SK-N-SH treated with all-trans-retinoic acid at 6 μM for 48 hours (cell line): ENCODE measurements around the gene SLC24A1.

ENCODE experiments used
- ARNTL ChIP-seq: fragments of 450-650 bp; formaldehyde crosslinking; IDR thresholded peaks from 2 replicates; pipeline ENCODE4 v1.5.0; 2020; ENCODE audit warnings: low read depth, mild to moderate bottlenecking, moderate library complexity, borderline replicate concordance
- BACH2 ChIP-seq: fragments of 250-450 bp; sonication (Bioruptor Pico); IDR thresholded peaks from 2 replicates; pipeline ENCODE4 v1.9.0; 2021; ENCODE audit warnings: mild to moderate bottlenecking, borderline replicate concordance
- SNAI2 ChIP-seq: fragments of 250-450 bp; sonication (Bioruptor Pico); IDR thresholded peaks from 2 replicates; pipeline ENCODE4 v1.5.0; 2020; ENCODE audit warnings: mild to moderate bottlenecking, moderate library complexity
- ZFP30 ChIP-seq: fragments of 450-650 bp; formaldehyde crosslinking; IDR thresholded peaks from 2 replicates; pipeline ENCODE4 v1.5.0; 2022; ENCODE audit warnings: mild to moderate bottlenecking, moderate library complexity
- TF ChIP-seq, protein P1 (sequence below): fragments of 250-450 bp; sonication (Bioruptor Pico); IDR thresholded peaks from 2 replicates; pipeline ENCODE4 v1.8.0; 2020; ENCODE audit warnings: mild to moderate bottlenecking, moderate library complexity, borderline replicate concordance
- TF ChIP-seq, protein P2 (sequence below): fragments of 250-450 bp; sonication (Bioruptor Pico); IDR thresholded peaks from 2 replicates; pipeline ENCODE4 v1.5.1; 2020; ENCODE audit warnings: low read depth, mild to moderate bottlenecking, moderate library complexity

DNA sequence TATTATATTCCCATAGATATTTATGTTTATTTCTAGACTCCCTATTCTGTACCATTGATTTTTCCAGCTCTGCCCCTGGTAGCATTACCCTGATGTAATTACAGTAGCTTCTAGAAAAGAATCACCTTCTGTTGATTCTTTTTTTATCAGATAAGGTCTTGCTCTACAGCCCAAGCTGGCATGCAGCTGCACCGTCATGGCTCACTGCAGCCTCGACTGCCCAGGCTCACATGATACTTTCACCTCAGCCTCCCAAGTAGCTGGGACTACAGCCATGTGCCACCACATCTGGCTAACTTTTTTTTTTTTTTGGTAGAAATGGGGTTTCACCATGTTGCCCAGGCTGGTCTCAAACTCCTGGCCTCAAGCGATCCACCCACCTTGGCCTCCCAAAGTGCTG lies 41.8 kb downstream of the SLC24A1 start:
- TF ChIP-seq, protein P1, sequence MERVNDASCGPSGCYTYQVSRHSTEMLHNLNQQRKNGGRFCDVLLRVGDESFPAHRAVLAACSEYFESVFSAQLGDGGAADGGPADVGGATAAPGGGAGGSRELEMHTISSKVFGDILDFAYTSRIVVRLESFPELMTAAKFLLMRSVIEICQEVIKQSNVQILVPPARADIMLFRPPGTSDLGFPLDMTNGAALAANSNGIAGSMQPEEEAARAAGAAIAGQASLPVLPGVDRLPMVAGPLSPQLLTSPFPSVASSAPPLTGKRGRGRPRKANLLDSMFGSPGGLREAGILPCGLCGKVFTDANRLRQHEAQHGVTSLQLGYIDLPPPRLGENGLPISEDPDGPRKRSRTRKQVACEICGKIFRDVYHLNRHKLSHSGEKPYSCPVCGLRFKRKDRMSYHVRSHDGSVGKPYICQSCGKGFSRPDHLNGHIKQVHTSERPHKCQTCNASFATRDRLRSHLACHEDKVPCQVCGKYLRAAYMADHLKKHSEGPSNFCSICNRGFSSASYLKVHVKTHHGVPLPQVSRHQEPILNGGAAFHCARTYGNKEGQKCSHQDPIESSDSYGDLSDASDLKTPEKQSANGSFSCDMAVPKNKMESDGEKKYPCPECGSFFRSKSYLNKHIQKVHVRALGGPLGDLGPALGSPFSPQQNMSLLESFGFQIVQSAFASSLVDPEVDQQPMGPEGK (CRISPR knock-in tag) = no peak
- no peak for TF ChIP-seq ZFP30
- TF ChIP-seq, protein P2, sequence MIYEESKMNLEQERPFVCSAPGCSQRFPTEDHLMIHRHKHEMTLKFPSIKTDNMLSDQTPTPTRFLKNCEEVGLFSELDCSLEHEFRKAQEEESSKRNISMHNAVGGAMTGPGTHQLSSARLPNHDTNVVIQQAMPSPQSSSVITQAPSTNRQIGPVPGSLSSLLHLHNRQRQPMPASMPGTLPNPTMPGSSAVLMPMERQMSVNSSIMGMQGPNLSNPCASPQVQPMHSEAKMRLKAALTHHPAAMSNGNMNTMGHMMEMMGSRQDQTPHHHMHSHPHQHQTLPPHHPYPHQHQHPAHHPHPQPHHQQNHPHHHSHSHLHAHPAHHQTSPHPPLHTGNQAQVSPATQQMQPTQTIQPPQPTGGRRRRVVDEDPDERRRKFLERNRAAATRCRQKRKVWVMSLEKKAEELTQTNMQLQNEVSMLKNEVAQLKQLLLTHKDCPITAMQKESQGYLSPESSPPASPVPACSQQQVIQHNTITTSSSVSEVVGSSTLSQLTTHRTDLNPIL = no peak
- no peak for TF ChIP-seq SNAI2 (CRISPR knock-in tag)
- no peak for TF ChIP-seq BACH2
- no peak for TF ChIP-seq ARNTL (CRISPR knock-in tag)
